DND-41 (cell line): Measurements from ENCODE around the gene TOR1B.

ENCODE experiments used
- CTCF ChIP-seq: IDR thresholded peaks from 2 replicates; pipeline ENCODE4 v1.5.1; 2012; ENCODE audit warnings: borderline replicate concordance, low read length, moderate library complexity, mild to moderate bottlenecking; ENCODE audit not compliant: poor library complexity, severe bottlenecking; ENCODE audit errors: extremely low read depth
- EZH2 ChIP-seq: IDR thresholded peaks from 3 replicates; pipeline ENCODE4 v1.6.1; 2012; ENCODE audit warnings: borderline replicate concordance, low read depth, mild to moderate bottlenecking, moderate library complexity, low read length, inconsistent platforms; ENCODE audit not compliant: severe bottlenecking

GRCh38 chr9:129848712-129849441, 45.9 kb downstream of the TOR1B start:
- no peak for TF ChIP-seq CTCF
- TF ChIP-seq EZH2, result no peak
